Prostate gland (tissue), 2 donors: Measurements from ENCODE around the gene PELI1. TPM values are rescaled to one million over a fixed set of nuclear protein-coding genes. Genes with fewer than 3 reads are reported as not detected.

Source experiments
- DNase-seq: peaks from one replicate; pipeline ENCODE4 v3.0.0-alpha.2; 2019; ENCODE audit warnings: low spot score
- H3K27ac ChIP-seq, 2 donors: fragments of 200-600 bp; sonication (generic); 2 replicates each; pipeline ENCODE4 v1.5.1; 2017 to 2019
- H3K27me3 ChIP-seq: fragments of 200-600 bp; sonication (generic); replicated peaks from 2 replicates; pipeline ENCODE4 v1.5.1; 2019; ENCODE audit not compliant: insufficient read depth
- H3K36me3 ChIP-seq, 2 donors: fragments of 200-600 bp; sonication (generic); 1 replicate in 1 of 2; 2 replicates in 1 of 2; pipeline versions ENCODE4 v1.5.1 to v1.8.1; 2017 to 2019
- H3K4me1 ChIP-seq: fragments of 200-600 bp; sonication (generic); replicated peaks from 2 replicates; pipeline ENCODE4 v1.5.1; 2019
- H3K4me3 ChIP-seq, 2 donors: fragments of 200-600 bp; sonication (generic); 2 replicates each; pipeline ENCODE4 v1.5.1; 2017 to 2019
- H3K9me3 ChIP-seq: fragments of 200-600 bp; sonication (generic); 2 replicates; pipeline ENCODE4 v1.5.1; 2017
- POLR2A ChIP-seq: fragments of 450-650 bp; IDR thresholded peaks from one replicate; pipeline ENCODE4 v1.6.1; 2016; ENCODE audit warnings: antibody characterized with exemption, mild to moderate bottlenecking
- POLR2AphosphoS5 ChIP-seq: sonication (generic); formaldehyde crosslinking; IDR thresholded peaks from one replicate; pipeline ENCODE4 v1.6.1; 2017; ENCODE audit warnings: antibody characterized with exemption
- WGBS: methylation state at CpG from one replicate; pipeline ENCODE4 v1.1.5; 2018; 5-methylcytosine and 5-hydroxymethylcytosine counted together
- intact Hi-C: fragments of 100-400 bp; cut with DNase I; formaldehyde crosslinking; loops from one replicate; pipeline ENCODE4 v1.14.2; 2022
- total RNA-seq, 2 donors: library from RNA; depleted of rRNA; stranded (reverse); fragments of >200 nt; gene quantifications; one replicate each; pipeline ENCODE4 v1.1.0, GENCODE V29; 2016
- TF ChIP-seq, protein P1 (sequence below), 4 experiments: fragments of 200-600 bp in 2 of 4; fragments of 450-650 bp in 2 of 4; sonication (generic) in 2 of 4; IDR thresholded peaks; 1 replicate in 3 of 4; 2 replicates in 1 of 4; pipeline ENCODE4 v1.5.1; 2016 to 2019; ENCODE audit warnings: antibody characterized with exemption in 4 of 4, mild to moderate bottlenecking in 2 of 4, moderate library complexity in 2 of 4

The PELI1 gene
- total RNA-seq, 2 donors from 2014 or later, result 16.9 to 32.9 TPM

GRCh38 chr2:64175419-64176197, 31.4 kb upstream of the PELI1 start:
- H3K36me3 ChIP-seq, result no peaks in the 10 kb centered on the region
- intact Hi-C loops, result no loop called here
- no peaks in the 10 kb centered on the region for H3K27me3 ChIP-seq
- no peak overlapping the region for H3K4me3 ChIP-seq
- no peak for DNase-seq
- no peaks in the 10 kb centered on the region for H3K9me3 ChIP-seq
- no peaks in the 10 kb centered on the region for H3K4me1 ChIP-seq
- no peak overlapping the region for H3K27ac ChIP-seq
- TF ChIP-seq, protein P1, sequence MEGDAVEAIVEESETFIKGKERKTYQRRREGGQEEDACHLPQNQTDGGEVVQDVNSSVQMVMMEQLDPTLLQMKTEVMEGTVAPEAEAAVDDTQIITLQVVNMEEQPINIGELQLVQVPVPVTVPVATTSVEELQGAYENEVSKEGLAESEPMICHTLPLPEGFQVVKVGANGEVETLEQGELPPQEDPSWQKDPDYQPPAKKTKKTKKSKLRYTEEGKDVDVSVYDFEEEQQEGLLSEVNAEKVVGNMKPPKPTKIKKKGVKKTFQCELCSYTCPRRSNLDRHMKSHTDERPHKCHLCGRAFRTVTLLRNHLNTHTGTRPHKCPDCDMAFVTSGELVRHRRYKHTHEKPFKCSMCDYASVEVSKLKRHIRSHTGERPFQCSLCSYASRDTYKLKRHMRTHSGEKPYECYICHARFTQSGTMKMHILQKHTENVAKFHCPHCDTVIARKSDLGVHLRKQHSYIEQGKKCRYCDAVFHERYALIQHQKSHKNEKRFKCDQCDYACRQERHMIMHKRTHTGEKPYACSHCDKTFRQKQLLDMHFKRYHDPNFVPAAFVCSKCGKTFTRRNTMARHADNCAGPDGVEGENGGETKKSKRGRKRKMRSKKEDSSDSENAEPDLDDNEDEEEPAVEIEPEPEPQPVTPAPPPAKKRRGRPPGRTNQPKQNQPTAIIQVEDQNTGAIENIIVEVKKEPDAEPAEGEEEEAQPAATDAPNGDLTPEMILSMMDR (IDR thresholded peaks at IDR 0.05), result no peak
- TF ChIP-seq POLR2A (no peak), POLR2AphosphoS5 (no peak)
- 91% methylated on average over 5 of the region's 5 CpGs for WGBS

DNA sequence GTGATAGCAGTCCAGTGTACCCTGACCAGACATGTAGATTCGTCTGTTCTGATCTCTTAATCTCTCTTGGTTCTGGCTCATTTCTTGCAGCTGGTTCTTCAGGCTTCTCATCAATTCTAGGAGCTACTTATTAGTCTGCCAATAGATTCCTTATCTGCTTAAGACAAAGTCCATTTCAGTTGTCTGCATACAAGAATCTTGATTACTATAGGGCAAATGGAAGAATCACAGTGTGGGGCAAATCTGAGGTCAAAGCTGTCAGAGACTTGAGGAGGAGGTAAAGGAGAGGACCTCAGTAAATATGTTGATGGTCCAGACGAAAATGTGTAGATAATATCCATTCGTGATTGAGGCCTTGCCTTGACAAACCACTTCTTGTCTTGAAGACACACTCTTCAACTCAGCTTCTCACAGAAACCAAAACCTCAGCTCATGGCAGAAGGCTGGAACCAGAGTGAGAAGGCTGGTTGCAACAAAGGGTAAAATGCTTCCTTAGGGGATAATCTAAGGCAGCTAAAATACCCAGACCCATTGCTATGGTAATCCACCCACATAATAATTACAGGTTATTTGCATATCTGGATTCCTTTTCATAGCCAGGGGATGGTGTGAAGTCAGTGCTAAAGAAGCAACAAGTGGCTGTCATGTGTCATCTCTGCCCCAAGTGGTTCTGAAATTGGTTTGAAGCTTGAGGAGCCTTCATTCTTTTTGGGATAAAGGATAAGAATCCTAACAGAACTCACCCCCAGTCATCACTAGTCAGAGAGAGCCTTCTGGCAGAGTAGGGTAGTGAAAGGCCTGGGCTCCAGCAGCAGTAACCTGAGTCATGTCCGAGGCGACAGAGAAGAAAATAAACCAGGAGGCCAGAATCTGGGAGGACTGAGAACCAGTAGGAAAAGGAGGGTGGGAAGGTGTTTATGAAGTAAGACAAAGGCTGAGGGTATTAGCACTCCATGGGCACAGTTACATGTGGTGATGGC, 29.2 kb upstream of the PELI1 start:
- TF ChIP-seq, protein P1 (IDR thresholded peaks at IDR 0.05), result no peak
- TF ChIP-seq POLR2AphosphoS5 (no peak), POLR2A (no peak)
- H3K4me3 ChIP-seq, result no peak overlapping the region
- H3K27me3 ChIP-seq, result no peaks in the 10 kb centered on the region
- no peak overlapping the region for H3K27ac ChIP-seq
- no peaks in the 10 kb centered on the region for H3K9me3 ChIP-seq
- no peak for DNase-seq
- no peaks in the 10 kb centered on the region for H3K4me1 ChIP-seq
- no peaks in the 10 kb centered on the region for H3K36me3 ChIP-seq
- intact Hi-C loops, result no loop called here
- WGBS, result 91% methylated on average over 5 of the region's 5 CpGs

GRCh38 chr2:64168756-64169155, 24.5 kb upstream of the PELI1 start:
- Histone ChIP-seq H3K36me3 (no peaks in the 10 kb centered on the region), H3K9me3 (no peaks in the 10 kb centered on the region), H3K27ac (no peak overlapping the region), H3K4me1 (no peaks in the 10 kb centered on the region), H3K4me3 (no peak overlapping the region), H3K27me3 (no peaks in the 10 kb centered on the region)
- DNase-seq, result no peak
- no peak for TF ChIP-seq POLR2AphosphoS5
- TF ChIP-seq, protein P1 (IDR thresholded peaks at IDR 0.05), result no peak
- no peak for TF ChIP-seq POLR2A
- 66% methylated on average over 1 of the region's 1 CpG for WGBS
- intact Hi-C loops, result no loop called here

GRCh38 chr2:64168201-64168600, 24.0 kb upstream of the PELI1 start:
- no peak overlapping the region for H3K27ac ChIP-seq
- no peak for TF ChIP-seq POLR2A
- no peak for TF ChIP-seq POLR2AphosphoS5
- TF ChIP-seq, protein P1 (IDR thresholded peaks at IDR 0.05), result no peak
- no peaks in the 10 kb centered on the region for H3K9me3 ChIP-seq
- intact Hi-C loops, result no loop called here
- H3K27me3 ChIP-seq, result no peaks in the 10 kb centered on the region
- no peak for DNase-seq
- no peak overlapping the region for H3K4me3 ChIP-seq
- H3K4me1 ChIP-seq, result no peaks in the 10 kb centered on the region
- H3K36me3 ChIP-seq, result no peaks in the 10 kb centered on the region
